ENCODE measurements around the gene ARMC9.

ARMC9 gene

DNA sequence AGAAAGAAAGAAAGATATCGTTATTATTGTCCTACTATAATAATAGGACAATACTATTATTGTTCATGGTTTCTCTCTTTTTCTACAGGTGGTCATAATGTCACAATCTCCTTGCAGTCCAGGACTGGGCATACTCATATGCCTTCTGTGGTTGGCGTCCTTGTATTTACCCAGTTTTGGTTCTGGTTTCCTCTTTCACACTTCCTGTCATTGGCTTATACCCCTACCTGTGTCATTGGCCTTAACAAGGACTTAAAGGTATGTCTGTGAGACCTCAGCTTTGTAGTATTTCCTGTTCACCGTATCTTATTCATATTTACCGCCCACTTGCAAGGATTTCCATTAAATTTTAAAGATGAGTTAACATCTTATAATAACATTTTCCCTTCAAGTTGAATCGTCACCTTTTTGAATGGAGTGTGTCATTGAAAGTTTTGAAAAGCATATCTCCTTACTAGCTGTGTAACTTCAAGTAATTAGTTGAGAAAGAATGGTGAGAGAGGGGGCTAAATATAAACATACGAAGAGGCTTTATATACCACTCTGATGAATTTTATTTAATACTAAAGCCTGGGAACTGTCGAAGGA, 37.1 kb upstream of the ARMC9 start:
- no CpG with 5 or more reads among the region's 7 CpGs for WGBS, 2 donors (ENCODE audit: extremely low coverage in 2 of 2, insufficient read length in 2 of 2, insufficient replicate concordance in 1 of 2)
- H3K79me1 ChIP-seq (ENCODE audit: low read depth, low read length), result no peaks in the 10 kb centered on the region

DNA sequence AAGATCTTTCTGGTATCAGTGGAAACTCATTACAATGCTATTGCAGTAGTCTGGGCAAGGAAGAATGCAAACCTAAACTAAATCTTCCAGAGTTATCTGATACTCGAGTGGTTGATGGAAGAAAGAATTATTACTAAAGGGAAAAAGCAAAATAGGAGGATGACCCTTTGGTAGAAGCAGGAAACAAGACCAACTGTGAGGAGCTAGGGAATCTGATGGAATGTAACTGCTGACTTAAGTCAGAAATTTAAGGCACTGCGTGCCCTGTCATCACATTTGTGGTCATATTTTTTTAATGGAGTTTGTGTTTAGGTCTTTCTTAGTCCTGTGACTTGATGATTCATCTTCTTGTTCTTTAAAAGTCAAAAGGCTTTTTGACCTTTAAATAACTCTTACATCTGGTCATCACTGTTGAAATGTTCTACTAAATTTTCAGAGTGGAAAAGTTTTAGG, 36.5 kb upstream of the ARMC9 start:
- Histone ChIP-seq H4K91ac (ENCODE audit: low read depth, low read length, poor library complexity) (no peak overlapping the region), H2BK5ac (ENCODE audit: low read length) (no peak overlapping the region), H3K36me3 (replicated peaks in 1 of 2; ENCODE audit: control insufficient read depth in 2 of 2, insufficient read depth in 2 of 2, low read length in 2 of 2) (peaks cover 4 to 85% of the 10 kb centered on the region in 2 donors), H2BK12ac (ENCODE audit: low read length) (no peak overlapping the region), H3K18ac (ENCODE audit: low read length) (no peak overlapping the region), H2AK5ac (ENCODE audit: low read depth, low read length) (no peak overlapping the region), H2BK15ac (ENCODE audit: low read length) (no peak overlapping the region), H3K27ac (replicated peaks; ENCODE audit: low read length) (no peak overlapping the region), H3K4ac (ENCODE audit: low read length) (no peak overlapping the region), H3K27me3 (ENCODE audit: control insufficient read depth in 3 of 3, insufficient read depth in 3 of 3, low read depth in 1 of 3, low read length in 3 of 3) (no peaks in the 10 kb centered on the region), H3K79me1 (ENCODE audit: low read depth, low read length) (no peaks in the 10 kb centered on the region), H2BK120ac (ENCODE audit: low read depth, low read length) (no peak overlapping the region), H3K4me3 (ENCODE audit: low read length in 2 of 2) (no peak overlapping the region), H3K4me2 (ENCODE audit: insufficient read depth, low read length, poor library complexity, severe bottlenecking) (no peak overlapping the region), H3K23ac (ENCODE audit: low read depth, low read length, poor library complexity) (no peak overlapping the region), H4K8ac (ENCODE audit: low read depth, low read length) (no peak overlapping the region), H3K9me3 (replicated peaks in 1 of 2; ENCODE audit: control insufficient read depth in 2 of 2, insufficient read depth in 1 of 2, low read depth in 1 of 2, low read length in 2 of 2) (no peaks in the 10 kb centered on the region), H3K4me1 (ENCODE audit: control insufficient read depth in 2 of 2, insufficient read depth in 1 of 2, low read depth in 1 of 2, low read length in 2 of 2) (no peaks in the 10 kb centered on the region), H2AFZ (ENCODE audit: low read length) (no peak overlapping the region), H3K9ac (ENCODE audit: low read depth, low read length, poor library complexity) (no peak overlapping the region), H3K14ac (ENCODE audit: low read length) (no peak overlapping the region)
- DNase-seq (ENCODE audit: low spot score), result no peak
- no CpG with 5 or more reads among the region's 2 CpGs for WGBS, 2 donors (ENCODE audit: extremely low coverage in 2 of 2, insufficient read length in 2 of 2, insufficient replicate concordance in 1 of 2)

More for the DNA sequence above, 37.1 kb upstream of the ARMC9 start:
- peaks cover 4 to 85% of the 10 kb centered on the region in 2 donors for H3K36me3 ChIP-seq (replicated peaks in 1 of 2; ENCODE audit: control insufficient read depth in 2 of 2, insufficient read depth in 2 of 2, low read length in 2 of 2)
- H3K27me3 ChIP-seq (ENCODE audit: control insufficient read depth in 3 of 3, insufficient read depth in 3 of 3, low read depth in 1 of 3, low read length in 3 of 3), result no peaks in the 10 kb centered on the region
- H3K9me3 ChIP-seq (replicated peaks in 1 of 2; ENCODE audit: control insufficient read depth in 2 of 2, insufficient read depth in 1 of 2, low read depth in 1 of 2, low read length in 2 of 2), result no peaks in the 10 kb centered on the region
- no peak overlapping the region for H2AK5ac ChIP-seq (ENCODE audit: low read depth, low read length)
- H2BK5ac ChIP-seq (ENCODE audit: low read length), result no peak overlapping the region
- H3K27ac ChIP-seq (replicated peaks; ENCODE audit: low read length), result no peak overlapping the region
- no peak overlapping the region for H3K4me2 ChIP-seq (ENCODE audit: insufficient read depth, low read length, poor library complexity, severe bottlenecking)
- no peak overlapping the region for H2BK15ac ChIP-seq (ENCODE audit: low read length)
- H3K18ac ChIP-seq (ENCODE audit: low read length), result no peak overlapping the region
- no peak overlapping the region for H4K91ac ChIP-seq (ENCODE audit: low read depth, low read length, poor library complexity)
- H3K4me3 ChIP-seq (ENCODE audit: low read length in 2 of 2), result no peak overlapping the region
- no peak overlapping the region for H4K8ac ChIP-seq (ENCODE audit: low read depth, low read length)
- H3K4me1 ChIP-seq (ENCODE audit: control insufficient read depth in 2 of 2, insufficient read depth in 1 of 2, low read depth in 1 of 2, low read length in 2 of 2), result no peaks in the 10 kb centered on the region
- no peak overlapping the region for H2AFZ ChIP-seq (ENCODE audit: low read length)
- no peak overlapping the region for H2BK12ac ChIP-seq (ENCODE audit: low read length)
- DNase-seq (ENCODE audit: low spot score), result no peak
- H3K4ac ChIP-seq (ENCODE audit: low read length), result no peak overlapping the region
- no peak overlapping the region for H3K9ac ChIP-seq (ENCODE audit: low read depth, low read length, poor library complexity)
- H3K14ac ChIP-seq (ENCODE audit: low read length), result no peak overlapping the region
- no peak overlapping the region for H2BK120ac ChIP-seq (ENCODE audit: low read depth, low read length)
- no peak overlapping the region for H3K23ac ChIP-seq (ENCODE audit: low read depth, low read length, poor library complexity)

DNA sequence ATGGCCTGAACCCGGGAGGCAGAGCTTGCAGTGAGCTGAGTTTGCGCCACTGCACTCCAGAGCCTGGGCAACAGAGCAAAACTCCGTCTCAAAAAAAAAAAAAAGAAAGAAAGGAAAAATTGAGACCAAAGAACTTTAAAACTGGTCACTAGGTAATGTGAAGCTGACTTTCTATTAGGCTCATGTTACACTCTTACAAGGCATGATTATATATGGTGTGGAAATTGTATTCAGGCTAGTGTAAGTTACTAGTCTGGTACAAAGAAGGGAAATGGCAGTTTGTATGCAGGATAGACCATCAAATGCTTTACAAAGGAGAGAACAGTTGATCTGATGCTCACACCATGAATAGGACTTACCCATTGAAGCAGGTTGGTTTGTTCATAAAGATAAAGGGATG, 35.4 kb upstream of the ARMC9 start:
- no peak overlapping the region for H3K4me2 ChIP-seq (ENCODE audit: insufficient read depth, low read length, poor library complexity, severe bottlenecking)
- H3K79me1 ChIP-seq (ENCODE audit: low read depth, low read length), result no peaks in the 10 kb centered on the region
- H2AFZ ChIP-seq (ENCODE audit: low read length), result no peak overlapping the region
- H3K4me1 ChIP-seq (ENCODE audit: control insufficient read depth in 2 of 2, insufficient read depth in 1 of 2, low read depth in 1 of 2, low read length in 2 of 2), result no peaks in the 10 kb centered on the region
- no peak for DNase-seq (ENCODE audit: low spot score)
- no peak overlapping the region for H2BK12ac ChIP-seq (ENCODE audit: low read length)
- no peak overlapping the region for H3K9ac ChIP-seq (ENCODE audit: low read depth, low read length, poor library complexity)
- H3K27ac ChIP-seq (replicated peaks; ENCODE audit: low read length), result no peak overlapping the region
- peaks cover 9 to 89% of the 10 kb centered on the region in 2 donors for H3K36me3 ChIP-seq (replicated peaks in 1 of 2; ENCODE audit: control insufficient read depth in 2 of 2, insufficient read depth in 2 of 2, low read length in 2 of 2)
- no peaks in the 10 kb centered on the region for H3K9me3 ChIP-seq (replicated peaks in 1 of 2; ENCODE audit: control insufficient read depth in 2 of 2, insufficient read depth in 1 of 2, low read depth in 1 of 2, low read length in 2 of 2)
- H3K18ac ChIP-seq (ENCODE audit: low read length), result no peak overlapping the region
- H2BK120ac ChIP-seq (ENCODE audit: low read depth, low read length), result no peak overlapping the region
- no peak overlapping the region for H3K14ac ChIP-seq (ENCODE audit: low read length)
- no CpG with 5 or more reads among the region's 3 CpGs for WGBS, 2 donors (ENCODE audit: extremely low coverage in 2 of 2, insufficient read length in 2 of 2, insufficient replicate concordance in 1 of 2)
- no peak overlapping the region for H2AK5ac ChIP-seq (ENCODE audit: low read depth, low read length)
- H2BK5ac ChIP-seq (ENCODE audit: low read length), result no peak overlapping the region
- H3K4me3 ChIP-seq (ENCODE audit: low read length in 2 of 2), result no peak overlapping the region
- H3K23ac ChIP-seq (ENCODE audit: low read depth, low read length, poor library complexity), result no peak overlapping the region
- H3K27me3 ChIP-seq (ENCODE audit: control insufficient read depth in 3 of 3, insufficient read depth in 3 of 3, low read depth in 1 of 3, low read length in 3 of 3), result no peaks in the 10 kb centered on the region
- H2BK15ac ChIP-seq (ENCODE audit: low read length), result no peak overlapping the region
- H4K8ac ChIP-seq (ENCODE audit: low read depth, low read length), result no peak overlapping the region
- H3K4ac ChIP-seq (ENCODE audit: low read length), result no peak overlapping the region
- no peak overlapping the region for H4K91ac ChIP-seq (ENCODE audit: low read depth, low read length, poor library complexity)

DNA sequence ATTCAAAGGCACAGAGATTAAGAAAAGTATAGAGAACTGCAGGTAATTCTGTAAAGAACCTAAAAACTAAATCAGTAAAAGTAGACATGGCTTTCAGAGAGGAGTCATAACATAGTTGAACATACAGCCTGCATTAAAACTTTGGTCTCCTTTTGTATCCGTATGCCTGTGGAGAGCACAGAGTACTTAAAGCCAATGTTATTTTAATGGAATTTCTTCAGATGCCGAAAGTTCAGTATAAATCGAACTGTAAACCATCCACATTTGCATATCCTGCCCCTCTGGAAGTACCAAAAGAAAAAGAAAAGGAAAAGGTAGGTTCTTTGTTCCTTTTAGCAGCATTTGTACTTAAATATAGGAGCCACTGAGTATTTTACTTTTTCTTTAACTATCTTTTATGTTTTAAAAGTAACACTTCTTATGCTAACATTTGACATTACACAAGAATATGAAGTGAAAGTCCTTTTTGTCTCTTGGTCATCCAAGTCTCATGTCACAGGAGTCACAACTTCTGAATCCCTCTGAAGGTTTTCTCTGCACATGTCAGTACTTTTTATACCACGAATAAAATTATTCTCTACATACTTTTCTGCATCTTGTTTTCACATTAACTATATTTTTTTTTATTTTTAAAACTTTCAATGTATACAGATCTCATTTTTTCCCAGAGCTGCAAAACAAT, 34.9 kb upstream of the ARMC9 start:
- Histone ChIP-seq H2AFZ (ENCODE audit: low read length) (no peak overlapping the region), H3K27me3 (ENCODE audit: control insufficient read depth in 3 of 3, insufficient read depth in 3 of 3, low read depth in 1 of 3, low read length in 3 of 3) (no peaks in the 10 kb centered on the region), H3K4me1 (ENCODE audit: control insufficient read depth in 2 of 2, insufficient read depth in 1 of 2, low read depth in 1 of 2, low read length in 2 of 2) (no peaks in the 10 kb centered on the region), H2BK5ac (ENCODE audit: low read length) (no peak overlapping the region), H2BK120ac (ENCODE audit: low read depth, low read length) (no peak overlapping the region), H2BK15ac (ENCODE audit: low read length) (no peak overlapping the region), H3K36me3 (replicated peaks in 1 of 2; ENCODE audit: control insufficient read depth in 2 of 2, insufficient read depth in 2 of 2, low read length in 2 of 2) (peaks cover 9 to 89% of the 10 kb centered on the region in 2 donors), H3K9ac (ENCODE audit: low read depth, low read length, poor library complexity) (no peak overlapping the region), H3K79me1 (ENCODE audit: low read depth, low read length) (no peaks in the 10 kb centered on the region), H3K18ac (ENCODE audit: low read length) (no peak overlapping the region), H3K23ac (ENCODE audit: low read depth, low read length, poor library complexity) (no peak overlapping the region), H3K27ac (replicated peaks; ENCODE audit: low read length) (no peak overlapping the region), H3K14ac (ENCODE audit: low read length) (no peak overlapping the region), H3K4me3 (ENCODE audit: low read length in 2 of 2) (no peak overlapping the region), H4K91ac (ENCODE audit: low read depth, low read length, poor library complexity) (no peak overlapping the region), H2BK12ac (ENCODE audit: low read length) (no peak overlapping the region), H2AK5ac (ENCODE audit: low read depth, low read length) (no peak overlapping the region), H3K4ac (ENCODE audit: low read length) (no peak overlapping the region), H3K4me2 (ENCODE audit: insufficient read depth, low read length, poor library complexity, severe bottlenecking) (no peak overlapping the region), H3K9me3 (replicated peaks in 1 of 2; ENCODE audit: control insufficient read depth in 2 of 2, insufficient read depth in 1 of 2, low read depth in 1 of 2, low read length in 2 of 2) (no peaks in the 10 kb centered on the region), H4K8ac (ENCODE audit: low read depth, low read length) (no peak overlapping the region)
- DNase-seq (ENCODE audit: low spot score), result no peak
- 100% methylated on average over 1 of the region's 4 CpGs; no CpG with 5 or more reads in 1 of the 2 donors for WGBS, 2 donors (ENCODE audit: extremely low coverage in 2 of 2, insufficient read length in 2 of 2, insufficient replicate concordance in 1 of 2)
